SU-DHL-6 (cell line): ENCODE results near the gene PLCD1.

Source experiments
- H2AFZ ChIP-seq: fragments of 200-600 bp; sonication (generic); 2 replicates; pipeline ENCODE4 v1.6.1; 2014; ENCODE audit warnings: low read depth, mild to moderate bottlenecking, moderate library complexity, mixed read lengths, antibody characterized with exemption, low read length; ENCODE audit not compliant: severe bottlenecking
- H3F3A ChIP-seq: fragments of 200-600 bp; shearing (Covaris generic); 2 replicates; pipeline ENCODE4 v1.6.0; 2016; ENCODE audit warnings: antibody characterized with exemption, mild to moderate bottlenecking; ENCODE audit not compliant: insufficient read depth
- H3K27ac ChIP-seq: fragments of 200-600 bp; sonication (generic); 2 replicates; pipeline ENCODE4 v1.5.1; 2016; ENCODE audit warnings: low read depth, mild to moderate bottlenecking, low read length, moderate library complexity, mixed read lengths
- H3K27me3 ChIP-seq: fragments of 200-600 bp; sonication (generic), shearing (Covaris generic); 2 replicates; pipeline ENCODE4 v1.6.0; 2014; ENCODE audit warnings: mild to moderate bottlenecking, low read length
- H3K36me3 ChIP-seq: fragments of 200-600 bp; sonication (generic); 2 replicates; pipeline ENCODE4 v1.6.1; 2014; ENCODE audit warnings: mild to moderate bottlenecking, low read length, mixed read lengths
- H3K4me2 ChIP-seq: fragments of 300-600, 200-600 bp; shearing (Covaris generic), sonication (generic); 2 replicates; pipeline ENCODE4 v1.6.0; 2014; ENCODE audit warnings: low read length, low read depth, mild to moderate bottlenecking; ENCODE audit not compliant: poor library complexity, severe bottlenecking
- H3K4me3 ChIP-seq: fragments of 200-600 bp; sonication (generic); 2 replicates; pipeline ENCODE4 v1.5.1; 2014; ENCODE audit warnings: antibody characterized with exemption, low read length, mild to moderate bottlenecking, mixed read lengths; ENCODE audit not compliant: insufficient read depth, poor library complexity, severe bottlenecking
- H3K79me2 ChIP-seq: fragments of 200-600 bp; sonication (generic); 2 replicates; pipeline ENCODE4 v1.6.1; 2014; ENCODE audit warnings: mild to moderate bottlenecking, low read length, moderate library complexity; ENCODE audit not compliant: insufficient read depth
- H3K9ac ChIP-seq: fragments of 200-600 bp; sonication (generic); 2 replicates; pipeline ENCODE4 v1.7.0; 2014; ENCODE audit warnings: mild to moderate bottlenecking, low read length
- H3K9me2 ChIP-seq: fragments of 200-600 bp; sonication (generic); replicated peaks from 2 replicates; pipeline ENCODE4 v1.6.1; 2014; ENCODE audit warnings: low read length; ENCODE audit not compliant: insufficient read depth
- H3K9me3 ChIP-seq: fragments of 200-600 bp; sonication (generic); 2 replicates; pipeline ENCODE4 v1.6.1; 2014; ENCODE audit warnings: low read length, mixed read lengths; ENCODE audit not compliant: insufficient read depth
- H4K20me1 ChIP-seq: fragments of 200-600 bp; sonication (generic); 2 replicates; pipeline ENCODE4 v1.6.1; 2014; ENCODE audit warnings: low read depth, mild to moderate bottlenecking, antibody characterized with exemption, low read length, moderate library complexity, mixed read lengths
- CTCF ChIP-seq: fragments of 200-600 bp; sonication (generic); IDR thresholded peaks from one replicate; pipeline ENCODE4 v1.5.1; 2017; ENCODE audit warnings: antibody characterized with exemption, mild to moderate bottlenecking, low read length, moderate library complexity; ENCODE audit not compliant: insufficient read depth, poor library complexity, severe bottlenecking
- EZH2phosphoT487 ChIP-seq: fragments of 200-600 bp; sonication (generic), shearing (Covaris generic); conservative IDR thresholded peaks from 2 replicates; pipeline ENCODE4 v1.6.1; 2018; ENCODE audit warnings: mild to moderate bottlenecking, antibody characterized with exemption, low read length, moderate library complexity, mixed read lengths

PLCD1 gene

GRCh38 chr3:38039899-38040261 lies 10.4 kb upstream of the PLCD1 start:
- Histone ChIP-seq H3K79me2 (no peaks in the 10 kb centered on the region), H3K9me2 (no peaks in the 10 kb centered on the region), H2AFZ (peak overlapping the region; percentile 73), H3K36me3 (no peaks in the 10 kb centered on the region), H3K27me3 (no peaks in the 10 kb centered on the region), H3K4me3 (no peak overlapping the region), H3K4me2 (peak overlapping the region; percentile 49), H4K20me1 (no peaks in the 10 kb centered on the region), H3F3A (no peaks in the 10 kb centered on the region; the same call in 1 of the 2 replicates), H3K9ac (no peak overlapping the region), H3K27ac (no peak overlapping the region), H3K9me3 (no peaks in the 10 kb centered on the region)
- TF ChIP-seq EZH2phosphoT487 (no peak), CTCF (no peak)

GRCh38 chr3:38039101-38039898 lies 9.9 kb upstream of the PLCD1 start, which contains the start of gene DLEC1:
Gene DLEC1 (plus strand): TSS chr3:38039208. CDS start chr3:38039226, 18 bp downstream.
- H3K4me2 ChIP-seq, result peak within 1 kb of the TSS; percentile 49

GRCh38 chr3:38038447-38038911 lies 9.0 kb upstream of the PLCD1 start:
- no peaks in the 10 kb centered on the region; the same call in 1 of the 2 replicates for H3F3A ChIP-seq
- H3K9me2 ChIP-seq, result no peaks in the 10 kb centered on the region
- H3K79me2 ChIP-seq, result no peaks in the 10 kb centered on the region
- H3K36me3 ChIP-seq, result no peaks in the 10 kb centered on the region
- H2AFZ ChIP-seq, result peak overlapping the region; percentile 73
- TF ChIP-seq EZH2phosphoT487 (no peak), CTCF (no peak)
- H3K9me3 ChIP-seq, result no peaks in the 10 kb centered on the region
- no peaks in the 10 kb centered on the region for H3K27me3 ChIP-seq
- no peak overlapping the region for H3K27ac ChIP-seq
- H3K4me2 ChIP-seq, result peak overlapping the region; percentile 49
- H3K4me3 ChIP-seq, result peak overlapping the region; percentile 31
- no peaks in the 10 kb centered on the region for H4K20me1 ChIP-seq
- H3K9ac ChIP-seq, result no peak overlapping the region

More at GRCh38 chr3:38039101-38039898, 9.9 kb upstream of the PLCD1 start, which contains the start of gene DLEC1:
- H3K36me3 ChIP-seq, result no peaks in the 10 kb centered on the region
- H2AFZ ChIP-seq, result peak within 1 kb of the TSS; percentile 73
- H3K79me2 ChIP-seq, result no peaks in the 10 kb centered on the region
- H3K9ac ChIP-seq, result peak within 1 kb of the TSS; percentile 15; the same call in 1 of the 2 replicates
- no peaks in the 10 kb centered on the region for H4K20me1 ChIP-seq
- H3F3A ChIP-seq, result no peaks in the 10 kb centered on the region; the same call in 1 of the 2 replicates
- TF ChIP-seq EZH2phosphoT487 (no peak), CTCF (no peak)
- no peaks in the 10 kb centered on the region for H3K9me3 ChIP-seq
- H3K9me2 ChIP-seq, result no peaks in the 10 kb centered on the region
- no peak within 1 kb of the TSS for H3K27ac ChIP-seq
- H3K4me3 ChIP-seq, result peak within 1 kb of the TSS; percentile 31
- H3K27me3 ChIP-seq, result no peaks in the 10 kb centered on the region
